Stimulated activated CD8-positive, alpha-beta memory T cell treated with anti-CD3 and anti-CD28 coated beads, Interleukin-12 subunit alpha, Interleukin-12 subunit beta, amount 100 ng/mL, for 24 hours (primary cell): ENCODE data around the gene TEDC2.

ENCODE experiments used
- DNase-seq: peaks from one replicate; pipeline ENCODE4 v3.0.0-alpha.2; 2020; ENCODE audit errors: extremely low read depth

Gene TEDC2

GRCh38 chr16:2513405-2514332 lies 53.8 kb downstream of the TEDC2 start, which contains the start of gene ATP6V0C:
Gene ATP6V0C (plus strand): TSS chr16:2513952. CDS start chr16:2514104, 152 bp downstream.
- DNase-seq, result peak; percentile 70
